DOHH2 (cell line): Measurements from ENCODE around the gene ALG5.

Source experiments
- H3F3A ChIP-seq: fragments of 200-600 bp; sonication (generic), shearing (Covaris generic); 2 replicates; pipeline ENCODE4 v1.6.0; 2016; ENCODE audit warnings: antibody characterized with exemption, mild to moderate bottlenecking; ENCODE audit not compliant: control insufficient read depth, insufficient read depth
- H3K27ac ChIP-seq: fragments of 200-600 bp; sonication (generic); 2 replicates; pipeline ENCODE4 v1.5.1; 2014; ENCODE audit warnings: low read depth, mild to moderate bottlenecking, low read length, moderate library complexity
- H3K27me3 ChIP-seq: fragments of 200-600 bp; sonication (generic); 2 replicates; pipeline ENCODE4 v1.6.1; 2014; ENCODE audit warnings: mild to moderate bottlenecking, low read length, mixed read lengths; ENCODE audit not compliant: control insufficient read depth
- H3K36me3 ChIP-seq: fragments of 200-600 bp; sonication (generic); 2 replicates; pipeline ENCODE4 v1.6.1; 2014; ENCODE audit warnings: mild to moderate bottlenecking, low read length, moderate library complexity, mixed read lengths; ENCODE audit not compliant: control insufficient read depth
- H3K4me1 ChIP-seq: fragments of 200-600 bp; sonication (generic); 2 replicates; pipeline ENCODE4 v1.6.1; 2014; ENCODE audit warnings: mild to moderate bottlenecking, low read length, mixed read lengths; ENCODE audit not compliant: control insufficient read depth
- H3K4me2 ChIP-seq: fragments of 200-600 bp; sonication (generic); 2 replicates; pipeline ENCODE4 v1.6.0; 2014; ENCODE audit warnings: mild to moderate bottlenecking, low read length, moderate library complexity
- H3K4me3 ChIP-seq: fragments of 200-600 bp; sonication (generic); 2 replicates; pipeline ENCODE4 v1.5.1; 2014; ENCODE audit warnings: mild to moderate bottlenecking, low read length, mixed read lengths
- H3K79me2 ChIP-seq: fragments of 200-600 bp; sonication (generic); 2 replicates; pipeline ENCODE4 v1.6.1; 2014; ENCODE audit warnings: mild to moderate bottlenecking, low read length, mixed read lengths; ENCODE audit not compliant: control insufficient read depth
- H3K9me2 ChIP-seq: fragments of 200-600 bp; sonication (generic); replicated peaks from 2 replicates; pipeline ENCODE4 v1.6.1; 2014; ENCODE audit warnings: mild to moderate bottlenecking, low read length, mixed read lengths; ENCODE audit not compliant: control insufficient read depth
- H3K9me3 ChIP-seq: fragments of 200-600 bp; sonication (generic); 2 replicates; pipeline ENCODE4 v1.6.1; 2014; ENCODE audit warnings: antibody characterized with exemption, low read length, mixed read lengths; ENCODE audit not compliant: control insufficient read depth, insufficient read depth
- H4K20me1 ChIP-seq: fragments of 200-600 bp; sonication (generic); 2 replicates; pipeline ENCODE4 v1.6.0; 2014; ENCODE audit warnings: low read depth, mild to moderate bottlenecking, antibody characterized with exemption, low read length, moderate library complexity; ENCODE audit not compliant: control insufficient read depth, insufficient read depth
- EZH2phosphoT487 ChIP-seq: fragments of 200-600 bp; sonication (generic); IDR thresholded peaks from 2 replicates; pipeline ENCODE4 v1.6.1; 2017; ENCODE audit warnings: borderline replicate concordance, mild to moderate bottlenecking, antibody characterized with exemption, low read length, moderate library complexity, mixed read lengths
- TF ChIP-seq, protein P1 (sequence below): fragments of 200-600 bp; sonication (generic); IDR thresholded peaks from one replicate; pipeline ENCODE4 v1.5.1; 2014; ENCODE audit warnings: antibody characterized with exemption, mild to moderate bottlenecking, low read depth, low read length; ENCODE audit not compliant: poor library complexity, severe bottlenecking

ALG5 gene

DNA sequence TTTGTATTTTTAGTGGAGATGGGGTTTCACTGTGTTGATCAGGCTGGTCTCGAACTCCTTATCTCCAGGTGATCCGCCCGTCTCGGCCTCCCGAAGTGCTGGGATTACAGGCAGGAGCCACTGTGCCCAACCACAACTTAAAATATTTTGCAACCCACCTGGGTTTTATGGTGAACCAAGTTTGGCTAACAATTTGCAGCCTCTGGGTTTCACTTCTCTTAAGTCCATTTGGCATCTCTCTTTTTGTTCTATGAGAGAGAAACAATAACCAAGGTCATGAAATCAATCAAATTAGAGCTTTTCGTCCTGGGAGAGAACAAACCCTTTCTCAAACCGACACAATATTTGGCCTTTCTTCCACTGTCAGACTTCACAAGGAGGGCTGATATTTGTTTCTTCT lies 73.5 kb downstream of the ALG5 start:
- Histone ChIP-seq H4K20me1 (no peaks in the 10 kb centered on the region), H3K36me3 (no peaks in the 10 kb centered on the region), H3F3A (no peaks in the 10 kb centered on the region), H3K79me2 (no peaks in the 10 kb centered on the region), H3K9me3 (no peaks in the 10 kb centered on the region), H3K27ac (no peak overlapping the region), H3K4me1 (no peaks in the 10 kb centered on the region), H3K9me2 (no peaks in the 10 kb centered on the region), H3K4me3 (no peak overlapping the region), H3K27me3 (peaks cover 16% of the 10 kb centered on the region), H3K4me2 (no peak overlapping the region)
- no peak for TF ChIP-seq EZH2phosphoT487
- TF ChIP-seq, protein P1, sequence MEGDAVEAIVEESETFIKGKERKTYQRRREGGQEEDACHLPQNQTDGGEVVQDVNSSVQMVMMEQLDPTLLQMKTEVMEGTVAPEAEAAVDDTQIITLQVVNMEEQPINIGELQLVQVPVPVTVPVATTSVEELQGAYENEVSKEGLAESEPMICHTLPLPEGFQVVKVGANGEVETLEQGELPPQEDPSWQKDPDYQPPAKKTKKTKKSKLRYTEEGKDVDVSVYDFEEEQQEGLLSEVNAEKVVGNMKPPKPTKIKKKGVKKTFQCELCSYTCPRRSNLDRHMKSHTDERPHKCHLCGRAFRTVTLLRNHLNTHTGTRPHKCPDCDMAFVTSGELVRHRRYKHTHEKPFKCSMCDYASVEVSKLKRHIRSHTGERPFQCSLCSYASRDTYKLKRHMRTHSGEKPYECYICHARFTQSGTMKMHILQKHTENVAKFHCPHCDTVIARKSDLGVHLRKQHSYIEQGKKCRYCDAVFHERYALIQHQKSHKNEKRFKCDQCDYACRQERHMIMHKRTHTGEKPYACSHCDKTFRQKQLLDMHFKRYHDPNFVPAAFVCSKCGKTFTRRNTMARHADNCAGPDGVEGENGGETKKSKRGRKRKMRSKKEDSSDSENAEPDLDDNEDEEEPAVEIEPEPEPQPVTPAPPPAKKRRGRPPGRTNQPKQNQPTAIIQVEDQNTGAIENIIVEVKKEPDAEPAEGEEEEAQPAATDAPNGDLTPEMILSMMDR: no peak

DNA sequence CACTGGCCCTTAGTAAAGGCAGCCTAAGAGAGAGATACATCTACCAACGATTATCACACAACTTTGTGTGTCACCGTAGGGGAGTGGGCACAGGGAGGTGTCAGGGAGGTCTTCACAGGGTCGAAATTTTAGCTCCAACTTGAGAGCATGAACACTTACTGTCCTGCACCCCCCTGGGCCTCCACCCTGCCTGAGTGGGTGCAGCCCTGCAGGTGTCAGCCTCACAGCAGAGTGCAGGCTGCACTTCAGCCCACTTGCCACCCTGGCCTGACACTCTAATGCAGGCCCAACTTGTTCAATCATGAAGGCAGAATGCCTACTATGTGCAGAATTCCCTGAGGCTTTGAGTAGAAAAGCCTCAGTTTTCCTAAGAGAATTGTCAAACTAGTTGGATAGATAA lies 75.1 kb downstream of the ALG5 start:
- TF ChIP-seq, protein P1: no peak
- TF ChIP-seq EZH2phosphoT487: no peak
- no peak overlapping the region for H3K27ac ChIP-seq

DNA sequence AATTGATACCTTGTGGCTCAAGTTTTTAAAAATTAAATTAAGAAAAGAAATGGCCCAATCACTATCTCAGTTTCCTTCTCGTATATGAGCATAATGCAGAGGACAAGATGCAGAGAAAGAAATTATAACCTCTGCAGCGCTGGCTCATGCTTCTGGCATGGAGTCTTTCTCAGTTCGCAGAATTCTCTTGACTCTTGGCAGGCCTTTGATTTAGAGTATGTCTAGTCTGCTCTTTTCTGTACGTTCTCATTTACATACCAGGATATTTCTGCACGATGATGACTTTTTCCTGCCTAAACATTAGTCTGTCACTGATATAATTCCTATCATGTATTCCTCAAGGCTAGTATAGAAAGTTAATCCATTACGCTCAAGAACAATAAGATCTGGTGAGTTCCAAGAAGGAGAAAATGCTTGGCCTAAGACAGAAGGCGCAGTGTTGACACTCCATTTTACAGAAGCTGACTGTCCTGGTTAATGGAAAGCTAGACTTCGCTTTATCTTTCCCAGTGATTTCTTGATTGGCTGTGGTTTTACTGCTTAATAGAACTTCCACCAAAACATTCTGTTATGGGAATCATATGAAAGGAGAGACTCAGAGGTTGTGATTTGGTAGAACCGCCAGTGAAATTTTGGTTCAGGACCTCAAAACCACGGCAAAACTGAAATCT lies 77.4 kb downstream of the ALG5 start:
- H3K36me3 ChIP-seq: no peaks in the 10 kb centered on the region
- TF ChIP-seq, protein P1: no peak
- TF ChIP-seq EZH2phosphoT487: no peak
- H3K4me1 ChIP-seq: no peaks in the 10 kb centered on the region; the same call in 1 of the 2 replicates
- no peaks in the 10 kb centered on the region for H3K79me2 ChIP-seq
- H3K4me3 ChIP-seq: no peak overlapping the region
- H3K27me3 ChIP-seq: peaks cover 47% of the 10 kb centered on the region
- no peaks in the 10 kb centered on the region for H3K9me3 ChIP-seq
- H3K27ac ChIP-seq: no peak overlapping the region
- no peaks in the 10 kb centered on the region for H4K20me1 ChIP-seq
- no peaks in the 10 kb centered on the region for H3K9me2 ChIP-seq
- H3K4me2 ChIP-seq: no peak overlapping the region
- H3F3A ChIP-seq: no peaks in the 10 kb centered on the region

More for the DNA sequence above, 75.1 kb downstream of the ALG5 start:
- peaks cover 25% of the 10 kb centered on the region for H3K27me3 ChIP-seq
- H3K9me2 ChIP-seq: no peaks in the 10 kb centered on the region
- no peaks in the 10 kb centered on the region for H3K9me3 ChIP-seq
- no peaks in the 10 kb centered on the region for H4K20me1 ChIP-seq
- H3K4me1 ChIP-seq: no peaks in the 10 kb centered on the region; the same call in 1 of the 2 replicates
- H3K79me2 ChIP-seq: no peaks in the 10 kb centered on the region
- H3F3A ChIP-seq: no peaks in the 10 kb centered on the region
- H3K4me2 ChIP-seq: no peak overlapping the region
- no peaks in the 10 kb centered on the region for H3K36me3 ChIP-seq
- H3K4me3 ChIP-seq: no peak overlapping the region
